22Rv1 (cell line): Measurements from ENCODE around the gene AIFM1.

Experiments
- H3K27ac ChIP-seq: fragments of 450-650 bp; 2 replicates; pipeline ENCODE4 v1.5.1; 2017
- CTCF ChIP-seq: fragments of 450-650 bp; IDR thresholded peaks from 2 replicates; pipeline ENCODE4 v1.5.1; 2017; ENCODE audit warnings: mild to moderate bottlenecking
- ZFX ChIP-seq: fragments of 450-650 bp; IDR thresholded peaks from 2 replicates; pipeline ENCODE4 v1.6.1; 2017; ENCODE audit warnings: antibody characterized with exemption, borderline replicate concordance

Gene AIFM1

GRCh38 chrX:130158311-130158710 is 7.3 kb downstream of the AIFM1 start:
- H3K27ac ChIP-seq: no peak overlapping the region
- TF ChIP-seq CTCF (no peak), ZFX (no peak)

DNA sequence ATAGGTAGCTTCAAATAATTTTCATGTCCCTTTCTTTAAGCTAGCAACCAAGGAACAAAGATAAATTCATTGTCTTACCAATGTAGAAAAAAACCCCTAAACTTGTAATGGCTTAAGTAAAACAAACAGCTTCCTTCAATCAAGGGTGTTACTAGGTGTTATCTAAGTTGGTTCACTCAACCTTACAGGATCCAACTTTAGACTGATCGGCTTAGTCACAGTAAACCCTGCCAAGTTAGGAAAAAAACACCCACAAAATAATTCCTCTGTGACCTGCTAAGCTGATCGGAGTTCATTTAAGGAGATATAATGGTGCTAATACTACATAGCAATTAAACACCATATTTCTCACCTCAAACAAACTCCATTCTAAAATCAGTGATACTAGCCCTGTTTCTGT is 10.1 kb downstream of the AIFM1 start:
- no peak overlapping the region for H3K27ac ChIP-seq
- TF ChIP-seq ZFX (no peak), CTCF (no peak)

- no peak overlapping the region for H3K27ac ChIP-seq
- no peak for TF ChIP-seq CTCF
- TF ChIP-seq ZFX: no peak
Measured at GRCh38 chrX:130147631-130148030, 18.0 kb downstream of the AIFM1 start.

- no peak overlapping the region for H3K27ac ChIP-seq
- TF ChIP-seq ZFX (no peak), CTCF (no peak)
Measured at GRCh38 chrX:130145123-130145522, 20.5 kb downstream of the AIFM1 start.

DNA sequence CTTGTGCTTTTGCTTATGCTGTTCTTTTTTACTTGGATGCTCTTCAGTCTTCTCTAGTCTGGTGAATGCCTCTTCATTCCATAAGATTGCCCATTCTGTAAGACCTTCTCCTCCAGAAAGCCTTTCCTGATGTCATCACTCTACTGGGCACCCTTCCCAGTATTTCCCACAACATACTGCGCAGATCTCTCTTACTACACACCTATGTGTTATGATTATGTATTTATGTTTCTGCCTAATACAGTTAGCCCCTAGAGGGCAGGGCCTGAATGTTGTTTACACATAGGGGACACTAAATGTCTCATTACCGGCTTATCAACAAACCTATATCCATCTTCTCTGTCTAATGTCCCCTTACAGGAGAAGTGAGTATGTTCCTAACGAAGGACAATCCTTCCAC is 21.1 kb downstream of the AIFM1 start:
- H3K27ac ChIP-seq: no peak overlapping the region
- TF ChIP-seq ZFX: no peak
- no peak for TF ChIP-seq CTCF

- no peak overlapping the region for H3K27ac ChIP-seq
- TF ChIP-seq ZFX (no peak), CTCF (no peak)
Measured at GRCh38 chrX:130139474-130140201, 26.0 kb downstream of the AIFM1 start.

GRCh38 chrX:130136961-130137360 is 28.7 kb downstream of the AIFM1 start:
- no peak overlapping the region for H3K27ac ChIP-seq
- TF ChIP-seq CTCF: no peak
- no peak for TF ChIP-seq ZFX
